CD4-positive, alpha-beta T cell treated with Interleukin-12 subunit alpha and Interleukin-12 subunit beta, for 1 hour (primary cell): ENCODE data around the gene POLR1A.

Experiments used
- DNase-seq: peaks from one replicate; pipeline ENCODE4 v3.0.0-alpha.2; 2020

The POLR1A gene

DNA sequence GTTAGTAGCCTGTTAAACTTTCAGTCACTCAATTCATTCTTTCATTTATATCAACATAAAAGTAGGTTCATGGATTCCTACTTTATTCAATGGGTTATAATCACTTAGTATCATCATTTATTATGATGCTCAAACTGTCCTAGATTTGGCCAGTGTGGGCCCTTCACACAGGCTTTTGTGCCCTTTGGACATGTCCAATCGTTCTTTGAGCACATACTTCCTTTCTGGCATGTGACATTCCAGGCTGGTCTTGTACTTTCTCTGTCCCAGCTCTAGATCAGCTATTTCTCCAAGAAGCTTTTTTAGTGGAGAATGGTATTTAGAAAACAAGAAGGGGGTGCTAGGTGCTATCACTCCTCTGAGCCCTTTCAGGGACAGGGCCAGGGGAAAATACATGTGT, 11.5 kb downstream of the POLR1A start:
- DNase-seq: no peak

GRCh38 chr2:86087936-86088850, 17.5 kb downstream of the POLR1A start:
- DNase-seq: peak; percentile 7

DNA sequence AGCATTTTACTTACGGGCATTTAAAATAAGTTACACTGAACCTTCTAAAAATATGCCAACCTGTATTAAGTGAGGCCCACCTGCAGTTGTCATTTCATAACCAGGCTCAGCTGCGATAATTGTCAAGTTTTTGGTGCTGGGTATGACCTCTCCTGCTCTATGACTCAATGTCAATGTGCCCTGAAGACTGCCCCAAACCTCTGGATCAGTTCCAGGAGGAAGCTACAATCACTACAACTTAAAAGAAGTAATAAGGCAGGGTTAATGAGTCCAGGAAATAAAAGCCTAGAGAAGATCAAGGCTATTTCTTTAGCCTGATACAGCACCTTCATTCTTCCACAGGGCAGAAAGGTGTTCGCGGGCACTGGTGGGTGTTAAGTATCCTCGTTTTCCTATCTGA, 22.9 kb downstream of the POLR1A start:
- DNase-seq: no peak

DNA sequence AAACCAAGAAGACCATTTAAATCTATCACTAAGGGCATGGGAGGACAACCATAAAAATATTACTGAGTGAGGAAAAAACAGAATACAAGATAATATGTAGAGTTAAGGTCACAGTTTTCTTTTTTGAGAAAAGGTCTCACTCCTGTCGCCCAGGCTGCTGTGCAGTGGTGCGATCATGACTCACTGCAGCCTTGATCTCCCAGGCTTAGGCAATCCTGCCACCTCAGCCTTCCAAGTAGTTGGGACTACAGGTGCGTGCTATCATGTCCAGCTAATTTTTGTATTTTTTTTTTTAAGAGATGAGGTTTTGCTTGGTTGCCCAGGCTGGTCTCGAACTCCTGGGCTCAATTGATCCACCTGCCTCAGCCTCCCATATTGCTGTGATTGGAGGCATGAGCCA, 24.0 kb downstream of the POLR1A start:
- DNase-seq: no peak

DNA sequence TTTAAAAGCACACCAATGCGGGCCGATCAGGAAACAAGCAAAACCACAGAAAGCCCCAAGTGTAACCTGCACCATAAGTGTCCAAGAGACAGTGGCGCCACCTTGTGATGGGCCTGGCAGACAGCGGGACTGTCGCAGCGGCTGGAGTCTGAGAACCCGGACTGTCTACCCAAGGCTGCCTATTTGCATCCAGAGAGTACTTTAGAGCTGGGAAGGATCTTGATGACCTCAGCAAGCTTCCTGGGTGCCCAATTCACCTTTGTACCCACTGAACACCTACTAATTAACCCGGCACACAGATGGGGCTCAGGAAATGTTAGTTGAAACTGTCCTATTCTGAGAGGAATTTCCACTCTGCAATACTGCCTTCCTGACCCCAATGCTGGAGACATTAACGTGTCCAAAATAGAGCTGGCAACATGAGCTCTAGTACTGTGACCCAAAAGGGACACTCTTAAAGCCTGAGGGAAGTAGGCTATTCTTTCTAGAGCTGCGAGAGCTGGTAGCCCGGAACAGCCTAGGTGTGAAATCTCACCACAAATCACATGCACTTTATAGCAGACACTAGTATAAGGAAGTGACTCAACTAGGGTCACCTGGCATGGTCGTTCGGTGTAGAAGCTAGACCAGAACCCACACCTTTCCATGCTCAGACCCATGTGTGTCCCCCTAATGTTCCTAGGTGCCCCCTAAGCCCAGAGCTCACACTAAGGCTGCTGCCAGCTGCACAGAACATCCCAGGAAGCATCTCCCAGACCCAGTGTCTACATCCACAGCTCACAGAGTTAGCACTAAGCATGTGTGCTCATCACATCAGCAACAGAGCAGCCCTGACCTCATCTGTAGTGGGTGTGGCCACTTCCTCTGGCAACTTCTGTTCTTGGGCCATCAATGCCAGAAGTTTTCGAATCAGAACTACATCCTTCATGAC, 25.4 kb downstream of the POLR1A start:
- DNase-seq: peak; percentile 86

DNA sequence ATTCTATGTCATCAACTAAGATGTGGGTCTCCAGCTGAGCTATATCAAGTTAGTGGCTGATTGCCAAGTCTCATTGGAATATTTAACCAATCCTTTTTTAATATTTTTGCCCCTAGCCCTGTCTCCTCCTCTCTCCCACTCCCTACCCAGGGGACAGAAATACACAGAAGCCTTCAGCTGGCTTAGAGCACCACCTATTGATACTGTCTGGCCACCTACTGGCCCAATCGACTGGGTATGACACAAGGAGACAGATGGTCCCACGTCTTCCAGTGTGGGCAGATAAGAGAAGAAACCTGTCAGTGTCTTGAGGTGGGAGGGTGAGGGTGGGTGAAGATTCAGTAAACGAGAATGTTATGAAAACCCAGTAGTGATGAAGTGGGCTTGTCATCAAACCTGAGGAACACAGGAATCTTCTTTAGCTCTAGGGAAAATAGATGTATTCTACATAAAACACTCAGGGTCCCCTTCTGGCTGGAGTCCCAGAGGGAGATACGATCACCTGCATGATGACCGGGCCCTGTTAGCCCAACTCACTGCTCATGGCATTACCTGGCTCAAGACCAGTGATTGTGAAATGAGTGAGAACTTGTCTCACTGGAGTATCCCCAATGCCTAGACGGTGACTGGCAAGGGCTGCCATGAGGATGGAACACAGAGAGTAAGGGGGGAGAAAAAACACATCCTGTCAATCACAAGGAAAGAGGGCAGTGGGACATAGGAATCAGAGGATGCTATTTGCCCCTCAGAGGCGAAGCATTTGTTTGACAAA, 26.7 kb downstream of the POLR1A start:
- peak; percentile 61 for DNase-seq

GRCh38 chr2:86075886-86076285, 29.8 kb downstream of the POLR1A start:
- no peak for DNase-seq

DNA sequence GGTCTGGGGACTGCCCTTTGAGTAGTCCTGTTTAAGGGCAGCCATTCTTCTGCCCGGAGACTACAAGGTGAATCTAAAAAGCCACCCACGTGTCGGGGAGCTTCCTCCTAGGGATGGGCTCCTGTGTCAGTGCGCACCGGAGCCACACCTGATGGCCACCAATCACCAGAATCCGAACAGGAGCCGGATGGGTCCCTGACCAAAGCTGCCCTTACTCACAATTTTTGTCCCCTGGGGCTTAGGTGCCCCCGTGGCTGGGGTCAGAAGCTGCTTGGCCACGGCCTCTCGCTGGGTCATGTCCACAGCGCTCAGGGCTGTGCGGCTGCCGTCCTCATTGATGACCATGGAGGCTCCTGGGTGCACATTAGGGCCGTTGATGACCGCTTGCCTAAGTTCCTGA, 30.9 kb downstream of the POLR1A start:
- no peak for DNase-seq

DNA sequence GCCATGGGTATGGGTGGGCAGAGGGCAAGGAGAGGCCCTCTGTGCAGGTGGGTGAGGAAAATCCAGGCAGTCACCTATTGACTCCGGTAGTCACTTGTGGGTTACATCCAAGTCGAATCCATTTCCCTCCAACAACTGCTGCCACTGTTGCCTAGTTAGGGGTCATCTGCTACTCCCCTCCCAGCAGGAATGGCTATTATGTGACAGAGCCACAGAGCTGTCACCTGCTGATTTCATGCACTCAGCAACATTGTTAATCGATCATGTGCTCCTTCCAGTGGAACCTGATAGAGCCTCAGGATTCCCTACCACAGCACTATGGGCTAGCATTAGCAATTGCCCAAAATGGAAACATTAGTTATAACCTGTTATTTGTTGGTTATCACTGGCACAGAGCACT, 31.4 kb downstream of the POLR1A start:
- DNase-seq: no peak

DNA sequence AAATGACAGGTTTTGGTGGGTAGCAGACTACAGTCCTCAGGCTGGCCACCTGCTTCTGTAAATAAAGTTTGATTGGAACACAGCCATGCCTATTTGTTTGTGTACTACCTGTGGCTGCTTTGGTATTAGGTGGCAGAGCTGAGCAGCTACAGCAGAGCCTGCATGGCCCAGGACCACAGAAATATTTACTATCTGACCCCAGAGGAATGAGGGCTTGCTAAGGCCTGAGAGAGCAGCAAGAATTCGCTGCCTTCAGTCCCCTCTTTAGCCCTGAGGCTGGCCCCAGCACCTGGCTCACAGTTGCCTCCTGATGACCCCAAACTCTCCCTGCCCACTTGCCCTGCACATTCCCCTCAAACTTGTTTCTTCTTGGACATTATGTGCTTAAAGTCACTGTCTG, 32.5 kb downstream of the POLR1A start:
- DNase-seq: no peak

- peak; percentile 3 for DNase-seq
Measured at GRCh38 chr2:86072271-86072858, 33.3 kb downstream of the POLR1A start.

GRCh38 chr2:86070868-86071267, 34.8 kb downstream of the POLR1A start:
- DNase-seq: no peak

- no peak for DNase-seq
Measured at GRCh38 chr2:86069783-86070339, 35.8 kb downstream of the POLR1A start.

DNA sequence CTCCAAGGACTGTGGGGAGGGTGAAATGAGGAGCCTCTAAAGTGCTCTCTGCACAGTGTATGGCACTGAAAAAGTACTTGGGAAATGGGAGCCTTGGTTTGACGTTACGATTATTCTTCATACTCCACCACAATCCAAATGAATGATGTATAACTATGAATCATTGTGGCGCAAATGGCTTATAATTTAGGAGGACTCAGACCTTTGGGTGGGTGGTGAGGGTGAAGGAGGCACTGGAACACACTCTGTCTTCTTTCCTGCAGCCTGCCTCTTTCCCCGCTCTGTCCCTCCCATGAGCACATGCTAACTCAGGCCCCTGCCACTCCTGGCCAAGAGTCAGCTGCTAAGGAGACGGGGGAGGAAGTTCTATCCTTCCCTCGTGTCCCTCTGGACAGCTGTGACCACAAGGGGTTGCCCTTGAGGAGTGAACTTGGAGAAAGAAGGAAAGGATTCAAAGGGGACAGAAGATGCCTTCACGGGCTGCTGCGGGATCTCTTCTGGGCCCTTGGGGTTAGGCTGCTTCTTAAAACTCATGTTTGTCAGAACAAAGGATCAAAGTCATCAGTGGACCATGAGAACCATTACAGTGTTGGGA, 36.5 kb downstream of the POLR1A start:
- no peak for DNase-seq

- DNase-seq: no peak
Measured at GRCh38 chr2:86068648-86069047, 37.0 kb downstream of the POLR1A start.

DNA sequence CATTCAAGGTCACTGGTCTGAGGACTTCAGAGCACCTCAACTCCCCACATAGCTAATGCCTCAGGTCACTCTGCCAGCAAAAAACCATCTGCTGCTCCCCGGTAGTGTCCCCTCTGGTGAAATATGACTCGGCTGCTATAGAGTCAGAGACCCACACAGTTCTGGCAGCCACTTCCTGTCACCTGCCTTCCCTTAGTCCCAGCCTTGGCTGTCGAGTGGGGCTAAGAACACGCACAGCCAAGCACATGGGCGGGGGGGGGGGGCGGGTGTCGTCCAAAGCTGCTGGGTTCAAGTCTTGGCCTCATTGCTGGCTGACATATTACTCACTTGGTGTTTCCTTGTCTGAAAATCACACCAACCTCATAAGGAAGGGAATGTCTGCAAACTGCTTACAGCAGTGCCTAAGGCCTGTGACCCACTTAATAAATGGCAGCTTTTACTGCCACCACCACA, 37.5 kb downstream of the POLR1A start:
- DNase-seq: peak; percentile 51

DNA sequence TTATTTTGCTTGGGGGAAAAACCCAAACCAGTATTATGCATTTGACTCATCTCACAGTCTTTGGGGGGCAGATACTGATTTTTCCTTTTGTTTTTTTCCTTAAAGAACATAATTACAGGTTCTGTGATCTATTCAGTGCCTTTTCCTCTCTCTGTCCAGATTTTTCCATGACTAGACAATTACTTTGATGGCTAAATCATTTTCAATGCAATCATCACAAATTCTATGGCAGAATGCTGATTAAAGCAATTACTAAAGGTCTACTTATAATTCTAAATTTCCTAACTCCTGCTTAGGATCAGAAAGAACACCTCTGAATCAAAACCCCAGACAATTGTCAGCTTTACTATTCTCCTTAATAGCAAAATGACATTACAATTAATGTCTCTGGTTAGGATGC, 38.8 kb downstream of the POLR1A start:
- DNase-seq: no peak

DNA sequence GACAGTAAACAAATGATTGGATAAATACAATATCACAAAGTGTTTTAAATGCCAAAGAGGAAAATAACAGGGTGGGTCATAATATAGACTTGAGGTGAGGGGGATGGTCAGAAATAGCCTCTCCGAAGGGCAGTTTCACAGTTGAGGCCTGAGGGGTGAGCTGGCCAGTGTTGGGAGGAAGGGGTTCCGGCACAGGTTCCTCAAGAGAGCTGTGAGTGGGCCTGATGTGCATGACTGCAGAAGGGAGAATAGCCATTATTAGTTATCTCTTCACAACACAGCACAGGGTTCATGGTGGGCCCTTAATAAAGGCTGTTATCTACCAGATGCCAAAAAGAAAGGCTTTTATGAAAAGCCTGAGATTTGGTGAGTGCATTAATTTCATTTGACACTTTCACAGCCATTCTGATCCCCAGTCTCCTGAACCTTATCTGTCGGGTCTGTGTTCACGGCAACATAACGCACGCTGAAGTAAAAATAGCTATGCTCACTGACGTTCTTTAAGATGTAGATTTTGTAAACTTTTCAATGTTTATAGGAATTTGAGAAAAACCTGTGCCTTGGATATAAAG, 39.6 kb downstream of the POLR1A start:
- no peak for DNase-seq

GRCh38 chr2:86065512-86065911, 40.2 kb downstream of the POLR1A start:
- DNase-seq: no peak

- DNase-seq: no peak
Measured at GRCh38 chr2:86064006-86064405, 41.7 kb downstream of the POLR1A start.

- DNase-seq: no peak
Measured at GRCh38 chr2:86062043-86062442, 43.6 kb downstream of the POLR1A start.
